Erythroblast (primary cell): ENCODE measurements around the gene ARHGAP40.
A peak's percentile ranks its signal among the peaks of the same experiment; 100 is the strongest.

Experiments
- DNase-seq, 2 experiments: peaks; one replicate each; lab custom pipeline; 2025; lab: John Stamatoyannopoulos, UW
- GATA1 ChIP-seq: IDR thresholded peaks from 2 replicates; pipeline ENCODE4 v1.6.1; 2011; ENCODE audit warnings: low read depth, mild to moderate bottlenecking, control low read depth, low read length, moderate library complexity
- POLR2A ChIP-seq: IDR thresholded peaks from 2 replicates; pipeline ENCODE4 v1.6.1; 2011; ENCODE audit warnings: mild to moderate bottlenecking, low read length

Gene ARHGAP40

GRCh38 chr20:38644588-38645260, 43.1 kb downstream of the ARHGAP40 start:
- TF ChIP-seq POLR2A (no peak), GATA1 (no peak)
- no peak for DNase-seq

GRCh38 chr20:38645351-38645750, 43.7 kb downstream of the ARHGAP40 start:
- no peak for DNase-seq
- TF ChIP-seq GATA1 (no peak), POLR2A (no peak)

GRCh38 chr20:38645980-38646858, 44.6 kb downstream of the ARHGAP40 start:
- peak; percentile 80 to 90 for DNase-seq
- TF ChIP-seq POLR2A: no peak
- no peak for TF ChIP-seq GATA1

- peak; percentile 18 to 23 for DNase-seq
- TF ChIP-seq POLR2A: no peak
Observed at GRCh38 chr20:38649275-38649891, 47.8 kb downstream of the ARHGAP40 start.

- no peak for TF ChIP-seq GATA1
- no peak for DNase-seq
Observed at GRCh38 chr20:38650010-38650409, 48.4 kb downstream of the ARHGAP40 start.

GRCh38 chr20:38651154-38651553, 49.5 kb downstream of the ARHGAP40 start:
- TF ChIP-seq POLR2A (no peak), GATA1 (no peak)
- DNase-seq: no peak

- no peak for DNase-seq
- no peak for TF ChIP-seq POLR2A
- TF ChIP-seq GATA1: no peak
Observed at GRCh38 chr20:38651562-38651961, 50.0 kb downstream of the ARHGAP40 start.

GRCh38 chr20:38652995-38653394, 51.4 kb downstream of the ARHGAP40 start:
- no peak for TF ChIP-seq POLR2A
- no peak for DNase-seq

GRCh38 chr20:38657390-38657789, 55.8 kb downstream of the ARHGAP40 start:
- no peak for TF ChIP-seq GATA1
- TF ChIP-seq POLR2A: no peak

GRCh38 chr20:38658879-38659596, 57.4 kb downstream of the ARHGAP40 start:
- peak; percentile 46 to 60 for DNase-seq
- TF ChIP-seq GATA1 (no peak), POLR2A (no peak)

More at GRCh38 chr20:38657390-38657789, 55.8 kb downstream of the ARHGAP40 start:
- no peak for DNase-seq

- TF ChIP-seq GATA1 (no peak), POLR2A (no peak)
- DNase-seq: no peak
Observed at GRCh38 chr20:38659597-38659880, 57.9 kb downstream of the ARHGAP40 start.

GRCh38 chr20:38660429-38660828, 58.8 kb downstream of the ARHGAP40 start:
- DNase-seq: no peak
- TF ChIP-seq POLR2A (no peak), GATA1 (no peak)

GRCh38 chr20:38663660-38664059, 62.1 kb downstream of the ARHGAP40 start:
- TF ChIP-seq POLR2A: no peak
- TF ChIP-seq GATA1: no peak
- DNase-seq: no peak

GRCh38 chr20:38664284-38664683, 62.7 kb downstream of the ARHGAP40 start:
- TF ChIP-seq POLR2A (no peak), GATA1 (no peak)
- DNase-seq: no peak
